ENCODE results near the gene ACTA2.

The ACTA2 gene

DNA sequence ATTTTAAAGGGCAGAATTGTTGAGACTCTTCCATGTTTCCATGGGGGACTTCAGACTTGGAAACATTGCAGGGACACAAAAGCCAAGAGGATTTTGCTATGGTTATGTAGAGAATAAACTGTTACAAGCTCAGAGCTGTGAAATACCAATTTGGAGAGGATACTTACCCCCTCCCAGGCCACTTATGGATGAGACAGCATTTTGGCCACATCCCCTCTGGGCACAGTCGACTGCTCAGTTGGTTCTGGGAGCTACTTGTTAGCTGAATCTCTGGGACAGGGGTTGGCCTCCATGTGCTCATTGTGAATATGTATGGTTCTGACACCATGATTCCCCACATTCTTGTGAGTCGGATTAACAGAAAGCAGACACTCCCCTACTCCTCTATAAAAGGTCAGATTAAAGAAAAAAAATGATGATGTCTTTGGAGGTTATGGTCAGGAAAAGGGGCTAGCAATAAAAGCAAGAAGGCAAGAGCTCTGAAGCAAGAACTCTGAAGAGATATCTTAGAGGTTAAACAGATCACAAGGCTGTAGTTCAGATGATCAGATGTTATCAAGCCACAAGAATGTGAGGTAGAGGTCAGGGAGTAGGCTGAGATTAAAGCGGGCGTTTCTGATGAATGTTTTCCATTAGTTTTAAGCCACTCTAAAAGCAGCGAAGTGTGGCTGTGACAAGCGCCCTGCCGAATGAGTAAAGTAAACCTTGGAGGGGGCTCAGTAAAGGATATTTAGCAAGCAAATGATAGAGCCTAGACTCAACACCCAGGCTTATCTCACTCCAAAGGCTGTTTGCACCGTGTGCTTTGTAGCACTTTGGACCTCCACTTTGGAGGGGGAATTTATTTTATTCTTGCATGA lies 55.3 kb downstream of the ACTA2 start:
- in situ Hi-C loops (cut with MboI; ENCODE audit: low sequenced_read_pairs): no loop called here
- peak; percentile 53 to 56 for DNase-seq (ENCODE audit: low spot score in 2 of 2)
- no peaks in the 10 kb centered on the region for H3K27me3 ChIP-seq (ENCODE audit: low read depth)
- peaks cover 37% of the 10 kb centered on the region for H3K4me1 ChIP-seq
- no peaks in the 10 kb centered on the region for H3K9me3 ChIP-seq
- no peaks in the 10 kb centered on the region for H3K36me3 ChIP-seq (replicated peaks)
- H3K4me3 ChIP-seq: no peak overlapping the region

DNA sequence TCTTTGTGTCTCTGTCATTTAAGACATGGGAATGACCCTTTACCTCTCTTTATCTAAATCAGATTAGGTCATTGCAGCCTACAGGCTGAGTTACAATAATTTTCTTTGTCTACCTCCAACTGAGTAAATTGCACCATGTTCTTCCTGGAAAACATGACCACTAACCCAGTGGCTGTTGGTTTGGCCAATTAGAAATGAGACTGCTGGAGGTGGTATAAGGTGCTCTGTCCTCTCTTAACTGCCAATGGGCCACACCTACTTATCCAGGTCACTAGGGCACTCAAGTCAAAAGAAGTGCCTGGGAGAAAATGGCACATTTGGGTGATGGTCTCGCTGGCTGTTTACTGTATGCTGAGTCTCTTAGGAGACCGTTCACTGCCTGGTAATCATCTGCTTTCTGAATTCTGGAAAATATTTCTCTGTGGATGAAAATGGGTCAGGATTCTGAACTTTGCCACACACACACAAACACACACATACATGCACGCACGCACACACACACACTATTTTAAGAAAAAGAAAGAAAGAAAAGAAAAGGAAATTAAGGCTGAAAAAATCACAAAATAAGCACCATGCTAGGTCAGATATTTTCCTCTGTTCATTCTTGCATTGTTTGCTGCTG lies 56.1 kb downstream of the ACTA2 start:
- H3K27me3 ChIP-seq (ENCODE audit: low read depth): no peaks in the 10 kb centered on the region
- H3K4me1 ChIP-seq: peaks cover 37% of the 10 kb centered on the region
- DNase-seq (ENCODE audit: low spot score in 2 of 2): no peak
- H3K9me3 ChIP-seq: no peaks in the 10 kb centered on the region
- in situ Hi-C loops (cut with MboI; ENCODE audit: low sequenced_read_pairs): no loop called here
- no peak overlapping the region for H3K4me3 ChIP-seq
- H3K36me3 ChIP-seq (replicated peaks): no peaks in the 10 kb centered on the region

DNA sequence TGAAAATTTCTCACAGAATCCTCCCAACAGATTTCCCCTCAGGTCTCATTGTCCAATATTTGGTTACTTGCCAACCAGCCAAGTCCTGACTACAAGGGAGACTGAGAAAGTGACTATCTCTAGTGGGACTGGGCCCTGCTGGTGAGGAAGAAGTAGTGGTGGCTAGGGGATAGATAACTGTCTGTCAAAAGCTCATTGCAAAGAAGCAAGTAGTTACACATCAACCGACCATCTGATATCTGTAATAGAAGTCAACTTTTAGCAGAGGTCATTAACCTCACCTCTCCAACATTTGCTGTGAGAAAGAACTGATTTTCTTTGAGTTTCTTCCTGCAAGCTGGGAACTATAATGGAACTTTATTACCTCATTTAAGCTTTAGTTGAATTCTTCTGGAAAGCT lies 57.3 kb downstream of the ACTA2 start:
- Histone ChIP-seq H3K4me3 (no peak overlapping the region), H3K9me3 (no peaks in the 10 kb centered on the region), H3K27me3 (ENCODE audit: low read depth) (no peaks in the 10 kb centered on the region), H3K36me3 (replicated peaks) (no peaks in the 10 kb centered on the region), H3K4me1 (peaks cover 36% of the 10 kb centered on the region)
- in situ Hi-C loops (cut with MboI; ENCODE audit: low sequenced_read_pairs): no loop called here
- DNase-seq (ENCODE audit: low spot score in 2 of 2): no peak

DNA sequence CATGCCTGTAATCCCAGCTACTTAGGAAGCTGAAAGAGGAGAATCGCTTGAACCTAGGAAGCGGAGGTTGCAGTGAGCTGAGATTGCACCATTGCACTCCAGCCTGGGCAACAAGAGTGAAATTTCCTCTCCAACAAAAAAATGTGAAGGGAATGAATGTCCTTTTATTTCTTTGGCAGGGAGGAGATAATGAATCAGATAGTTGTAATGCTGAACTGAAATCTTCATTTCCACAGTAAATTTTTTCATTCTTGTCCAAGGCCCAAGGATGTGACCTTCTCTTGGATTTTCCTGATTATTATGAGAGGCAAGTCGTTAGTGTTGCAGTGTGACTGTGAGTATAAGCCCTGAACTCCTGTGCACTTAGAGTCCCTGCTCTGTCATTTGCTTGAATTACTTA lies 59.0 kb downstream of the ACTA2 start:
- in situ Hi-C loops (cut with MboI; ENCODE audit: low sequenced_read_pairs): no loop called here
- no peaks in the 10 kb centered on the region for H3K27me3 ChIP-seq (ENCODE audit: low read depth)
- no peaks in the 10 kb centered on the region for H3K36me3 ChIP-seq (replicated peaks)
- H3K4me1 ChIP-seq: peaks cover 32% of the 10 kb centered on the region
- H3K9me3 ChIP-seq: no peaks in the 10 kb centered on the region
- H3K4me3 ChIP-seq: no peak overlapping the region
- no peak for DNase-seq (ENCODE audit: low spot score in 2 of 2)

DNA sequence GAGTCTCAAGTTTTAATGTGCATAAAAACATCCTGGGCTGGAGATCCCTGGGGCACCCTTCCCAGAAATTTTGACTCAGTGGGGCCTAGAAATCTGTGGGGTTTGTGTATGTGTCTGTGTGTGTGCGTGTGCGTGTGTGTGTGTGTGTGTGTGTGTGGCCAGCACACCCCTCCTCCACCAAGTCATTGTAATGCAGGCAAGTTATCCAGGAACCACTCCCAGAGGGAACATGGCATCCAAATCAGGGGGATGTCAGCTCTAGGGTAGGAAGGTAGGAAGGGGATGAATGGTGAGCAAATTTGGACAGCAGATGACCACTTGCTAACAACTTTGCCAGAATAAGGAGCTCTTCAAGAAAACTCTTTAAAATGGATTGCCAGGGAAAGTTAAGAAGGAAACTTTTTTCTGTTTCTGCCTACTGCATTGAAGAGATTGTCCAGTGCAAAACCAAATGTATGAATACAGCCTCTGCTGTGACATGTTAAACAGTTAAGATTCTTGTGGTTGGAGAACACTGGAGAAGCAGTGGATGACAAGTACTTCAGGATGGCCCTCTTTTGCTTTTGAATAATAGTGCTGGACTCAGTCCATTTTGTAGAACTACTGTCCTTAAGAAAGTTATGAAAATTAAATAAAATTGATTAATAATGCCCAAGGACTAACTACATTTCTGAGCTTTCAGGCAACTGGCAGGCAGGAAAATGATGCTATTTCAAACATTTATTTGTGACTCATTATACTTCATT lies 60.2 kb downstream of the ACTA2 start:
- H3K4me1 ChIP-seq: peaks cover 26% of the 10 kb centered on the region
- peak in 1 of 2 experiments; percentile 13 for DNase-seq (ENCODE audit: low spot score in 2 of 2)
- no peak overlapping the region for H3K4me3 ChIP-seq
- no peaks in the 10 kb centered on the region for H3K9me3 ChIP-seq
- H3K27me3 ChIP-seq (ENCODE audit: low read depth): no peaks in the 10 kb centered on the region
- in situ Hi-C loops (cut with MboI; ENCODE audit: low sequenced_read_pairs): no loop called here
- no peaks in the 10 kb centered on the region for H3K36me3 ChIP-seq (replicated peaks)

DNA sequence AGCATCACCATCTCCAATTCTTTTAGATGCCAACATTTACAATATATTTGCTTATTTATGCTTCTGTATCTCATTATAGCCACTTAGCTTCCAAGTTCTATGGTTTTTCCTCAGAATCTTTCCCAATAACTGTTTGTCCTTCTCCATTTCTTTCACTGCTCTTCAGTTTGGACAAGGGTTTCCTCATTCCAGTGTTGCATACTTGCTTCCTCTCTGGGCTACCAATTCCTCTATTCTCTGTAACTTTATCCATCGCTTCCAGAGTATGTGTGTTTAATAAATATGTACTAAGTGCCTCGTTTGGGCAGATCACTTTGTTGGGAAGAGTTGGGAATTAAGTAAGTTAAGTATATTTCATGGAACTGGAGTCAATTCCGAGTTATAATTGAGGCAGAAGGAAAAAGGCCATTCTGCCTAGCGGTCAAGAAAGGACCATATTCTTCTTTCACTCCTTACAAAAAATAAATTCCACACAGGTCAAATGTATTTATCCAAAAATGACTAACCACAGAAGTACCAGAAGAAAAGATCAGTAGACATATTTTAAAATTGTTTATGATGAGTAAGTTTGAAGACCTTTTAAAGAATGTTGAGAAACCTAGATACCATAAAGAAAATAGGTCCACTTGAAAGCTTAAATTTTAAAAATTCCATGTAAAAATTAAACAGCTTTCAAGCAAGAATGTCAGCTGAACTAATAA lies 61.7 kb downstream of the ACTA2 start:
- in situ Hi-C loops (cut with MboI; ENCODE audit: low sequenced_read_pairs): no loop called here
- H3K9me3 ChIP-seq: no peaks in the 10 kb centered on the region
- DNase-seq (ENCODE audit: low spot score in 2 of 2): no peak
- H3K4me1 ChIP-seq: peaks cover 12% of the 10 kb centered on the region; the same call in 1 of the 2 replicates
- H3K27me3 ChIP-seq (ENCODE audit: low read depth): no peaks in the 10 kb centered on the region
- H3K36me3 ChIP-seq (replicated peaks): no peaks in the 10 kb centered on the region
- H3K4me3 ChIP-seq: no peak overlapping the region

DNA sequence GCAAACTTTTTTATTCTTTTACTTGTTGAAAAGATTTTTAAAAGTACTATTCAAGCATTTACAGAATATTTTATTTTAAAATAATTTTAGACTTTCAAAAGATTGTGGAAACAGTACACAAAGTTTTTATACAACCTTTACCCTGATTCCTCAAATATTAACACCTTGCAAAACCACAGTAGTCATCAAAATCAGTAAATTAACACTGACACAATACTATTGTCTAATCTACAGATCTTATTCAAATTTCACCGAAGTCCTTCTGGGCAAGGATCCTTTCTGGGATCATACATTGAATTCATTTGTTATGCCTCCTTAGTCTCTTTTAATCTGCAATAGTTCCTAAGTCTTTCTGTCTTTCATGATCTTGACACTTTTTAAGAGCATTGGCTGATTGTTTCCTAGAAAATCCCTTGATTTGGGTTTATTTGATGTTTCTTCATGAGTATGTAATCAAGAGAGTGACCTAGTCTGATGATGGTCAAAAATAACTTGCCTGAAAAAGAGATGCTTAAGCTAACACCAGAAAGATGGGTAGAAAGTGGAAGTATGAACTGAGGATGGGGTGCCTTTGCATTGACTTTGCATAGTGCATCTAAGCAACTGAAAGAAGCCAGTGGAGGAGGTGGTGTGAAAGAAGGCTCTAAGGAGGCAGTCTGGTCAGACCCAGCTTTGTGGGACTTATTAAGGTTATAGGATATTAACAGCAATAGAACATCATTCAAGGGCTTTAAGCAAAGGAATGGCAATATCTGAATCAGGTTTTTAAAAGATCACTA lies 62.8 kb downstream of the ACTA2 start:
- Histone ChIP-seq H3K9me3 (no peaks in the 10 kb centered on the region), H3K27me3 (ENCODE audit: low read depth) (no peaks in the 10 kb centered on the region), H3K4me1 (peaks cover 7% of the 10 kb centered on the region; the same call in 1 of the 2 replicates), H3K36me3 (replicated peaks) (no peaks in the 10 kb centered on the region), H3K4me3 (no peak overlapping the region)
- DNase-seq (ENCODE audit: low spot score in 2 of 2): no peak
- in situ Hi-C loops (cut with MboI; ENCODE audit: low sequenced_read_pairs): no loop called here

DNA sequence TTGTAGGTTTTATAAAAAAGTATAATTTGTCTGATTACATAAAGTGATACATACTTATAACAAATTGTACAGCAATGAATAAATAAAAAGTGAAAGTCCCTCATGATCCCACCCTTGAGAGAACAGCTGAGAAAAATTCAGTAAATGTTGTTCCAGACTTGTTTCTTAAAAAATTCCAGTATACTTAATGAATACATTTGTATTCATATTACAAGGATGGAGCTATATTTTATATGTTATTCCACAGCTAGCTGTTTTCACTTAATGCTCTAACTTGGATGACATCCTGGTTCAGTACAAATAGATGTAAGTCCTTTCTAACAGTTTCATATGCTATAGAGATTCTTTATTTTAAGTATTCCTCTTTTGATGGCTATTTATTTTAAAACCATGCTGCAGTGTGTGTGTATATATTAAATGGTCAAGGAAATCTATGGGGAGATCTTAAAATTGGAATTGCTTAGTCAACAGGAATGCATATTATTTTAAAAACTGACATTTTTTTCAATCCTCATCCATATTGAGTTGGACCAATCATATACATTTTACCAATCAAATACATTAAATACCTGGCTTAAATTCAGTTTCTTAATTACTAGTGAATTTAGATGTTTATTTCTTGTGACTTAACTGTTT lies 63.6 kb downstream of the ACTA2 start:
- H3K27me3 ChIP-seq (ENCODE audit: low read depth): no peaks in the 10 kb centered on the region
- H3K9me3 ChIP-seq: no peaks in the 10 kb centered on the region
- in situ Hi-C loops (cut with MboI; ENCODE audit: low sequenced_read_pairs): no loop called here
- H3K4me1 ChIP-seq: peaks cover 12% of the 10 kb centered on the region
- H3K36me3 ChIP-seq (replicated peaks): no peaks in the 10 kb centered on the region
- H3K4me3 ChIP-seq: no peak overlapping the region
- no peak for DNase-seq (ENCODE audit: low spot score in 2 of 2)

DNA sequence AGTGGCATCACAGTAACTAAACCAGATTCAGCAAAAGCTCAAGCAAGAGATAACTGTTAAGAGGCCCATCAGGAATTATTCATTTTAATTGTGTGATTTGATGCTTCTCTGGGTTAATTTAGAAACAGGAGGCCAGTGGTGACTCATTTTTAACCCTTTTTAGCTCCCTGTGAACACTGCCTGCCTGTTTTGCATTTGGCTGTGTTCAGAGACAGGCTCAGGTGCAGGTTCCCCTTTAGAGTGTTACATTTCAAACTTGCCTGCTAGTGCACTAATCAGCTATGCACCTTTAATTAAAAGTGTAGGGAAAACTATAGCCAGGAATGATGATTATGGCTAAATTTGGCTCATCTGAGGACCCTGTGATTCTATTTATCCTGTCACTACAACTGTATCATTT lies 66.0 kb downstream of the ACTA2 start:
- no peaks in the 10 kb centered on the region for H3K36me3 ChIP-seq (replicated peaks)
- in situ Hi-C loops (cut with MboI; ENCODE audit: low sequenced_read_pairs): no loop called here
- H3K9me3 ChIP-seq: no peaks in the 10 kb centered on the region
- H3K4me1 ChIP-seq: peaks cover 31% of the 10 kb centered on the region
- H3K27me3 ChIP-seq (ENCODE audit: low read depth): no peaks in the 10 kb centered on the region
- DNase-seq (ENCODE audit: low spot score in 2 of 2): no peak
- H3K4me3 ChIP-seq: no peak overlapping the region

All from HAP-1 (cell line).